Epithelial cell of proximal tubule (primary cell): Measurements from ENCODE around the gene CA12. TPM values are rescaled to one million over a fixed set of nuclear protein-coding genes. Genes with fewer than 3 reads are reported as not detected.

Experiments used
- DNase-seq: peaks from one replicate; pipeline ENCODE4 v3.0.0-alpha.2; 2011; ENCODE audit warnings: low read depth
- H3K4me3 ChIP-seq: 2 replicates; pipeline ENCODE4 v1.5.1; 2011; ENCODE audit warnings: low read depth, mild to moderate bottlenecking, low read length
- total RNA-seq: library from RNA; depleted of rRNA; stranded (reverse); fragments of >200 nt; gene quantifications from 2 replicates; pipeline ENCODE4 v1.2.3, GENCODE V29; 2015
- TF ChIP-seq, protein P1 (sequence below): conservative IDR thresholded peaks from 2 replicates; pipeline ENCODE4 v1.5.1; 2012; ENCODE audit warnings: low read depth, mild to moderate bottlenecking, low read length

Gene CA12
- total RNA-seq, 1 donor from 2014 or later = 19.7 TPM

DNA sequence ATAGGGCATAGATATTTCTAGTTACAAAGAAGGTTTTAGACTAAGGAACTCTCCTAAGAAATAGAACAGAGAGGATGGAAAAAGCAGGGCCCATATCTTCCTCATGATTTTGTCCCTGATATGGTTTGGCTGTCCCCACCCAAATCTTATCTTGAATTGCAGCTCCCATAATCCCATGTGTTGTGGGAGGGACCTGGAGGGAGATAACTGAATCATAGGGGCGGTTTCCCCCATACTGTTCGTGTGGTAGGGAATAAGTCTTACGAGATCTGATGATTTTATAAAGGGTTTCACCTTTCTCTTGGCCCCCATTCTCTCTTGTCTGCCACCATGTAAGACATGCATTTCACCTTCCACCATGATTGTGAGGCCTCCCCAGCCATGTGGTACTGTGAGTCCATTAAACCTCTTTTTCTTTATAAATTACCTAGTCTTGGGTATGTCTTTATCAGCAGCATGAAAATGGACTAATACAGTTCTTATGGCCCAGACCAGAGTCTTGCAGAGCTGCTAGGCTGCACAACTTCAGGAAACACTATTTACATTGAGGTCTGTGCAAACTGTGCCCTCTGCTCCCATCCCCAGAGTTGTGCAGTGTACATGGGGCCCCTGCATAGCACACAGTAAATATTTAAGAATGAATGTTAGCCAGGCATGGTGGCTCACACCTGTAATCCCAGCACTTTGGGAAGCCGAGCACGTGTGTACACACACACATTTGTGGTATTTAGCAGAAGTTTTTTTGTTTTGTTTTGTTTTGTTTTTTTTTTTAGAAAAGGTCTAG lies 20.3 kb upstream of the CA12 start:
- TF ChIP-seq, protein P1, sequence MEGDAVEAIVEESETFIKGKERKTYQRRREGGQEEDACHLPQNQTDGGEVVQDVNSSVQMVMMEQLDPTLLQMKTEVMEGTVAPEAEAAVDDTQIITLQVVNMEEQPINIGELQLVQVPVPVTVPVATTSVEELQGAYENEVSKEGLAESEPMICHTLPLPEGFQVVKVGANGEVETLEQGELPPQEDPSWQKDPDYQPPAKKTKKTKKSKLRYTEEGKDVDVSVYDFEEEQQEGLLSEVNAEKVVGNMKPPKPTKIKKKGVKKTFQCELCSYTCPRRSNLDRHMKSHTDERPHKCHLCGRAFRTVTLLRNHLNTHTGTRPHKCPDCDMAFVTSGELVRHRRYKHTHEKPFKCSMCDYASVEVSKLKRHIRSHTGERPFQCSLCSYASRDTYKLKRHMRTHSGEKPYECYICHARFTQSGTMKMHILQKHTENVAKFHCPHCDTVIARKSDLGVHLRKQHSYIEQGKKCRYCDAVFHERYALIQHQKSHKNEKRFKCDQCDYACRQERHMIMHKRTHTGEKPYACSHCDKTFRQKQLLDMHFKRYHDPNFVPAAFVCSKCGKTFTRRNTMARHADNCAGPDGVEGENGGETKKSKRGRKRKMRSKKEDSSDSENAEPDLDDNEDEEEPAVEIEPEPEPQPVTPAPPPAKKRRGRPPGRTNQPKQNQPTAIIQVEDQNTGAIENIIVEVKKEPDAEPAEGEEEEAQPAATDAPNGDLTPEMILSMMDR = no peak
- no peak for DNase-seq
- H3K4me3 ChIP-seq = no peak overlapping the region

DNA sequence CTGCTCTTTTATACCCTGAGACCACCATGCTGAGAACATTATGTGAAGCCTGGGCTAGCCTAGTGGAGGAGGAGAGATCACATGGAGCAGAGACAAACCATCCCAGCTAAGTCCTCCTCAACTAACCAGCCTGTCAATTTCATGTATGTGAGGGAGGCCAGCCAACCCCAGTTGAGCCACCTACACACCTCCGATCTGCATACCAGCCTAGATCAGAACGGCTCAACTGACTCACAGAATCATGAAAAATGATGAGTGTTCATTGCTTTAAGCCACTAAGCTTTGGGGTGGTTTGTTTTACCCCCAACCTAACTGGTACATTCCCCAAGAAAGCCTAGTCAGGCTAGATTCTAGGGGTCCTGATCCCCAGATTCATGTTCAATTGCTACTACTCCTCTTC lies 19.4 kb upstream of the CA12 start:
- DNase-seq = no peak
- no peak overlapping the region for H3K4me3 ChIP-seq
- TF ChIP-seq, protein P1 = no peak

GRCh38 chr15:63398456-63398855 lies 16.8 kb upstream of the CA12 start:
- DNase-seq = no peak
- TF ChIP-seq, protein P1 = no peak
- H3K4me3 ChIP-seq = no peak overlapping the region

DNA sequence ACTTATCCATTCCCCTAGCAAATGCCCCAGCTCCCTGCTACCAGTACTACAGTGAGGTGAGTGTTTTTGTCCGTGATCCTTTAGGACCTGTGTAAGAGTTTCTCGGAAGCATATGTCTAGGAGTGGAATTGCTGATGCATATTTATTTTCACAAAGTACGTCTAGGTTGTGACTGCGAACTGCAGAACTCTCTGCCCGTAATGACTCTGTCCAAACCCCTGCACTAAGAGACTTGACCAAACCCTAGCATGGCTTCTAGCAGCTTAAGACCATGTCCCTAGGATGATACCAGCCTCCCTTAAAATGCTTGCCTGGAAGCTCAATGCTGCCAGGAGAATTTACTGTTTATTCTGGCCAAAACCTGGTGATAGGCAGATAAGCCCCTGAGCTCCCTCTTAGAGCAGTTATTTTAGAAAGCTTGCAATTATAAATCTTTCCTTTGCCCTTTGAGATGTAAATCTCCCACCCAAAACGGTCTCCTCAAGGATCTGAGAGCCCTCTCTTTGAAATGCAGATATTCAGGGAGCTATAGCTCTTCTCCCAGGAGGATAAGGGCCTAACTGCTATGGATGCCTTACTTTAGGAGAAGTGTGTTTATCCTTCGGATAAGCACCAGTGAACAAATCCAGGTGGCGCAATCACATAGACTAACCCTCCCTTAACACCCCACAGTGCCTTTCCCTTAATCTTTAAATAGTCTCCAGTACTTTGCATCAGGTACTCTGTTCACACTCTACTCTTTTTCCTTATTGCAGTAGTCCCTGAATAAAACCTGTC lies 14.7 kb upstream of the CA12 start:
- no peak overlapping the region for H3K4me3 ChIP-seq
- TF ChIP-seq, protein P1 = peak; percentile 6
- no peak for DNase-seq

DNA sequence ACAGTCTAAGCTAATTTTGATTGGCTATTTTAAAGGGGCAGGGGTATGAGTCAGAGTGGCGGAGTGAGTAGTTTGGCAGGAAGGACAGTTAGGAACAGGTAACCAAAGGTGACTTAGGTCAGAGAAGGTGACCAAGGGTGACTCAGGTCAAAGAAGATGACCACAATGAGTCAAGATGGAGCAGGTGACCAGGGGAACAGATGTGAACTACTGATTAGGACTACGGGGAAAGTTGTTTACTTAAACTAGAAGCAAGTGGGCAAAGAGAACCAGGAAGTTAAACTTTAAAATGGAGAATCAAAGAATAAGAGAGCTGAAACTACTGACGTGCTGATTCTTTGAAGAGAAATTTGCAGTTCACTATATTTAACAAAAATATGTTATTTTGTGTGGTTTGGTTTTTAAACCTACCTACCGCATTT lies 14.1 kb upstream of the CA12 start:
- TF ChIP-seq, protein P1 = no peak
- no peak overlapping the region for H3K4me3 ChIP-seq
- no peak for DNase-seq

GRCh38 chr15:63392361-63393009 lies 10.8 kb upstream of the CA12 start:
- TF ChIP-seq, protein P1 = no peak
- DNase-seq = no peak
- H3K4me3 ChIP-seq = no peak overlapping the region
